Activated CD4-positive, CD25-positive, alpha-beta regulatory T cell treated with anti-CD3 and anti-CD28 coated beads, Interleukin-2, amount 50 U/mL, for 16 hours (primary cell): ENCODE data around the gene EPHB2.

Experiments
- DNase-seq: peaks from one replicate; pipeline ENCODE4 v3.0.0-alpha.2; 2020; ENCODE audit warnings: low read depth, low spot score

Gene EPHB2

DNA sequence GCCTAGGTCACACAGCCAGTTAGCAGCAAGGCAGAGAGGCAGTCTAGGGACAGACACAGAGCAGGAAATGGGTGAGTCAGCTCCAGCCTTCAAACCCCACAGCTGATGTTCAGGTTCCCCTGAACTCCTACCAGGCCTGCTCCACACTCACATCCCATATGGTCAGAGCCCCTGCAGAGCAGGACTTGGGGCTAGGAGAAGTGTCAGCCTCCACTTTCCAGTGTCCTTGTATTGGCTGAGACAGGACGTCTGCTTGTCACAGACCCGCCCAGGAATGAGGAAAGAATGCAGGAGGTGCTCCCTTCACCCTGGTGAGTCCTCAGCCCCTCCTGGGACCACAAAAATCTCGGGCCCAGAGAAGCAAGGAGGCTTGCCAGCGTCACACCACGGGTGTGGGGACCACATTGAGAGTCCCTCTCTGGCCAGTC is 169.5 kb downstream of the EPHB2 start:
- DNase-seq, result no peak

DNA sequence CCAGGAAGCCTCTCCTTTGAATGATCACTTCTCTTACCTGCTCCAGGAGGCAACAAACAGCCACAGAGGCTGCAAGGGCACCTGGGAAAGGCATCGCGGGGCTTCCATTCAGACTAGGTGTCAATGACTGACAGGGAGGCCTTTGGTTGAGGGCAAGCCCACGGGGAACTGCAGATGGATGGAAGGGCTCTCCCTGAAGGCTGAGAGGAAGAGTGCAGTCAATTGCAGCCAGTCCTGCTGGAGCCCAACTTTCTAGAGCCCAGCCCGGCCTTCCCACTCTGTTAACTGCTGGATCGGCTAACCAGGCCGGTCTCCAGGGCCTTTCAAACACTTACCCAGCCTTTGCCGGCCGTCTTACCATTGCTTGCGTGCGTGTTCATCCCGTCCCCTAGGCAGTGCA is 172.8 kb downstream of the EPHB2 start:
- DNase-seq, result no peak

DNA sequence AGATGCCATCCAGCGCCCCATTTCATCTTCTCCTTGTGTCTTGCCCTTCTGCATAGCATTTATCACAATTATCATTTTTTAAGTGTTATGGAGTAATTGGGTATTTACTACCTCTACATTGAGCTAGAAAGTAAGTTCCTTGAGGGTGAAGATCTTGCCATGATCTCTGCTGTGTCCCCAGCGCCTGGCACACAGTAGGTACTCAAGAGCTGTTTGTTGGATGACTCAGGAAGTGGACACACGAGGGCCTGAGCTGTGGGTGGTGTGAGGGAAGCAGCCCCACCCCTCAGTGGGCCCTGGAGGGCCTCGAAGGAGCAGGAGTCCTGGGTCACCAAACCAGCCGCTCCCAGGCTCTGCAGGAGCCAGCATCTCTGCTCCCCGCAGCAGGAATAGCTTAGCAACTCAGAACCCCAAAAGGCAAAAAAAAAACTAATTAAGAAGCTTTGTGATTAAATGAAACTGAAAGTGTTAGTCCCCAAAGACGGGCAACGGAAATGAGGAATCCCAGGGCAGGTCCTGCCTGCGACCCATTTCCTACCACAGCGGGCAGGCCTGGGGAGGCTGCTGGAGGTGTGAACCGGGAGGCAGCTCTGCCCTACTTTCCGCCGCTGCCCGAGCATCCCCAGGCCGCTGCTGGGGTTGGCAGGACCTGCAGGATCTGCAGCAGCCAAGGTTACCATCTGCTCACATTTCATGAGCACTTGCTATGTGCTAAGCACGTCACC is 174.3 kb downstream of the EPHB2 start:
- DNase-seq, result no peak

DNA sequence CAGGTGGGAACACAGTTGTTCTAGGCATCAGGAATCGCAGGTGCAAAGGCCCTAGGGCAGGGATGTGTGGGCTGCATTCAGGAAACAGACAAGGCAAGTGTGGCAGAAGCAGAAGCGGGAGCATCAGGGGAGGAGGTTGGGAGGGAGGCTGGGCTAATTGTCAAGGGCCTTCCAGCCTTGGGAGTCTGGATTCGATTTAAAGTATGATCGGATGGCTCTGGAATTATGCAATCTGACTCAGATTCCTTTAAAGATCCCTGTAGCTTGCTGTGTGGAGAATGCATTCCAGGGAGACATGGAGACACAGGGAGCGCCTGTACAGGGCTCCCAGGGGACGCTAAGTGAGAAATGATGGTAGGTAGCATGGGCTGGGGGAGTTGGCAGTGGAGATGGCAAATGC is 175.6 kb downstream of the EPHB2 start:
- no peak for DNase-seq

DNA sequence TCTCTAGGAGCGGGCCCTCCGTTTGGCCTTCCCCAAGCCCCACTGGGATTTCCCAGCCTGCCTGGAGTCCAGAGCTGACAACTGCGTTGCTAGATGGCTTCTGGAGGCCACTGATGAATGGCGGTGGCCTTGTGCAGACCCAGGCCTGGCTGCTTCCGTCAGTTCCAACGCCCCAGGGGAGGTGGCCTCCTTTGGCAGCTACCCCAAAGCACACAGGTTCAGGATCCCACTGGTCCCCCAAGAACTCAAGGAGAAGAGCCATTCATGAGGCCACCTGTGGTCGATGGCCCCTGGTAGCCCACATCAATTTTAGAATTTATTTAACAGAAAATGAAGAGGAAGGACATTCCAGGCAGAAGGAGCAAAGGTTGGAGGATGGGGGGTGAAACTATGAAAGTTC is 176.9 kb downstream of the EPHB2 start:
- no peak for DNase-seq

DNA sequence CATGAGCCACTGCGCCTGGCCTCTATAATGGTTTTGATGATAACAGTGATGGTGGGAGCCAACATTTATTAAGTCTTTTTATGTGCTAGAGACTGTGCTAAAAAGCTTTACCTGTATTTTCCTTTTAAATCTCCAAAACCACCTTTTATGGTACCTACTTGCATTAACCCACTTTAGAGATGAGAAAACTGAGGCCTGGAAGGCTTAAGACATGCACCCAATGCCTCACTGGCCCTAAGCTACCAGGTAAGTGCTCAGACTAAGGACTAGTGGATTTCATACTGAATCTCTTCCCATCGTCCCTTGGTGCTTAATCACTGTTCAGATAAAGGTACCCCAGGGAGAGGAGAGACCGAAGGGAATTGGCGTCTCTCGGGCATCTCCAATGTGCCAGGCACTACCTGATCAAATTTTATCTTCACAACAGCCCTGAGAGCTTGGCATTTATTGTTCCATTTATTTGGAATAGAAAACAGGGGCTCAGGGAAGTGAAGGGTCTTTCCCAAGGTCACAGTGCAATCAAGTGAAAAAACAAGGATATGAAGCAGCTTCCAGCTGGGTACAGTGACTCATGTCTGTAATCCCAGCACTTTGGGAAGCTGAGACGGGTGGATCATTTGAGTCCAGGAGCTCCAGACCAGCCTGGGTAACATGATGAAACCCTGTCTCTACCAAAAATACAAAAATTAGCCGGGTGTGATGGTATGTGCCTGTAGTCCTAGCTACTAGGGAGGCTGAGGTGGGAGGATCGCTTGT is 177.9 kb downstream of the EPHB2 start:
- DNase-seq, result no peak

DNA sequence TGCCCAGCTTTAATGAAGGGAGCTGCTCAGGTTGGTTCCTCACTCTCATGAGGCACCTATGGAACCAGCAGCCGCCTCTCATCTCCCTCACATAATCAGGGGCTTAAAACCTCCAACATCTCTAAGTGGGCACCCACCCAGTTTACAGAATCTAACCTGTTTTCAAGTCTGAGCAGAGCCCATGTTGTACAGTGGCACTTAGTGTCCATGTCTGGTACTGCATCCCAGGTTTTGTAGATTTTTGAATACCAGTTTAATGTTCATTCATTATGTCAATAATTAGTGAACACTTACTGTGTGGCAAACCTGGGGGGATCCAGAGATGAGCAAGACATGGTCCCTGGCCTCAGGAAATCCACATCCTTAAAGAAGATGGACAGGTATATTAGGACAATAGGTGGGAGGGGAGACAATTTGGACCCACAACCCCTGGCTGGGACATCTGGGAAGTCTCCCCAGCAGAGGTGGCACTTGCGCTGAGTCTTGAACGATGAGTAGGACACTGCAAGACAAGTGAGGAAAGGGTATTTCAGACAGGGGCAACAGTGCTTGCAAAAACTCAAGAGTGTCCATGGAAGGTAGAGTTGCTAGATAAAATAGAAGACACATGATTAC is 178.7 kb downstream of the EPHB2 start:
- no peak for DNase-seq

DNA sequence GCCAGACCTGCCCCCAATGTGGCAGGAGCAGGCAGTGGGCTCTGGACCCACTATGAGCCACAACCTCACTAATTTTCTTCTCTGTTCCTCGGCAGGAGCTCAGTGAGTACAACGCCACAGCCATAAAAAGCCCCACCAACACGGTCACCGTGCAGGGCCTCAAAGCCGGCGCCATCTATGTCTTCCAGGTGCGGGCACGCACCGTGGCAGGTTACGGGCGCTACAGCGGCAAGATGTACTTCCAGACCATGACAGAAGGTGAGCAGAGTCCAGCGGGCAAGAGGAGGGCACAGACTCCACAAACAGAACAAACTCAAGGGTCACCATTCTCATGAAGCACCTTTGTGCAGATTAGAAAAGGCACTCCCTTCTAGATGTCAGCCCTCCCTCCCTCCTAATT is 182.2 kb downstream of the EPHB2 start:
- no peak for DNase-seq

DNA sequence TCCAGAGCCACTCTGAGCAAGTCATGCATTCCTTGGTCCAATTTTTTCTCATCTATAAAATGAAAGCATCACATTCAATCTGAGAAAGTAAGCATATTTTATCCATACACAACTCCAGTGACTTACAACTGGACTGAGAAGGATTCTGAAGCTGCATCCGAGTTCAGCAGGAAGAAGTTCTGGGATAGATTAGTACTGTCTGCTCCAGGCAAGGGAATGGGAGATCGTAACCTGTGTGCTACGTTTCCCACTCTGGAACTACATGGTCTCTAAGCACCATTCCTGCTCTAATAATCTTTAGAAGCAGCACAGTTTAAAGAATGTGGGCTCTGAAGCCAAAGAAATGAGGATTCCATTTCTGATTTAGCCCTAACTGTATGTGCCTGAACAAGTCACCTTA is 182.7 kb downstream of the EPHB2 start:
- DNase-seq, result no peak

DNA sequence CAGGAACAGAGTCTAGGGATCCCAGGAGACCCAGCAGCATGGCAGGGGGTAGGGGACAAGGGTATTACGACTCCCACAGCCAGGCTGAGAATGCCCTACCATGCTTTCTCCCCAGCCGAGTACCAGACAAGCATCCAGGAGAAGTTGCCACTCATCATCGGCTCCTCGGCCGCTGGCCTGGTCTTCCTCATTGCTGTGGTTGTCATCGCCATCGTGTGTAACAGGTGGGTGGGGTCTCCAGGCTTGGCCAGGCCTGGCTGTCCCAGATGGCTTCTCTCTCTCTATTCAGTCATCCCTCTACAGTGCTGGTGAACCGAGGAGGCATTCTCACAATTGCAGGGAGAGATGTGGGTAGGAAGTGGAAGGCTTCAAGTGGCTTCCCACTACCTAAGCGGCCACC is 184.7 kb downstream of the EPHB2 start:
- no peak for DNase-seq

DNA sequence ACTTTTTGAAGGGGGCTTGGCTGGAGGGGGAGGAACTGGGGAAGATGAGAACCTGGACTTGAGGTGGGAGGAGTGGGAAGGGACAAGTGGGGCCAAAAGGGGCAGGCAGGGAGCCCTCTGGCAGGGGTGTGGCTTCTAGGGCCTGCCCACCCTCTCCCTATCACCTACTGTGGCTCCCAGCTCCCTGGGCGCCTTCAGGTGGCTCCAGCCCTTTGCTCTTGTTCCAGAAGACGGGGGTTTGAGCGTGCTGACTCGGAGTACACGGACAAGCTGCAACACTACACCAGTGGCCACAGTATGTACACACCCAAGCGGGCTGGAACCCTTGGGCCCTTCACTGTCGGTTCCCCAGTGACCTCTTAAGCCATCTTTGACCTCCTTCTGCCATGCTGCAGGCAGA is 185.5 kb downstream of the EPHB2 start:
- DNase-seq, result no peak

DNA sequence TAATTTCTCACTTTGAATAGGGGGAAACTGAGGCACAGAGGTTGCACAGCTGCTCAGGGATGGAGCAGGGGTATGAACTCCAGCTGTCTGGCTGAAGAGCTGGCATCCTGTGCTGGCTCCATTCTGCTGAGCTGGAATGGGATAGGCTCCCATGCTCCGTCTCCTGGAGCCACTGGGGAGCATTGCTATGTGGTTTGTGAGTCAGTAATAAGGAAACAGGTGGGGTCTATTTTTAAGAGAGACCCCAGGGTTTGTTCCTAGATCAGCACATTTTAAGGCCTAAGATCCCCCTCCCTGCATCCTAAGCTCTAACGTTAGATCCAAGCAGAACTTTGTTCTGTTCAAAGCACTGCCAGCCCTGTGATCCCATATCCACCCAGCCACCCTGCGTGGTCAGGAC is 189.8 kb downstream of the EPHB2 start:
- no peak for DNase-seq

DNA sequence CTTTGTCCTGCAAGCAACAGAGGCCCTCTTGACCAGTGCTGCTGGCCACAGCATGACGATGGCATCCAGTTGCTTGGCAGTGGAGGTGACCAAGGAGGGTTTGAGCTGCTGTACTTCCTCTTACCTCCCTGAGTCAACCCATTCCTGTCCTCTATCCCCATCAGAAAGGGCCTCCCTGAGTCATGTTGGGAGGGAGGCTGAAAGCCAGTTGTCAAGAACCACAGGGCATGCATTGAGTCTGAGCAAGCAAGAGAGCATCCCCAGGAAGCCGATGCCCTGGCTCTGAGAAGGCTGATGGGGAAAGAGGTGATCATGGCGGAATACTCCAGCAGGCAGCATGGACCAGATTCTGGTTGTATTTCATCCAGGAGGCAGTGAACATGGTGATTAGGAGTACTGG is 192.5 kb downstream of the EPHB2 start:
- DNase-seq, result no peak

DNA sequence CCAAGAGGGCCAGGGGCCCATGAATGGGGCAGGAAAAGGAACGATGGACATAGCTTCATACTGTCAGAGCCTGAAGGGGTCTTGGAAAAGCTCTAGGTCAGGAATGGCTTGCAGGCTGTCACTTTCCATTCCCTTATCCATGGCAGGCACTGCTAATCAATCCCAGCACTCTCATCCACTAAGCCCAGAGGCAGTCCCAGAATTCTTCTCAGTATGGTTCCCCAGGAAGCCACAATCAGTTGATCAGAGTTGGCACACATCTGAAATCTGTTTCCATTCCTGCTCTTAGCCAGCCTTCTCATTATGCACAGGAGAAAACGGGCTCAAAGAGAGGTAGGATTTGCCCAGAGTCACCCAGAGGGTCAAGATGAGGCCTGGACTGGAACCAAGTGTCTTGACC is 196.3 kb downstream of the EPHB2 start:
- no peak for DNase-seq

DNA sequence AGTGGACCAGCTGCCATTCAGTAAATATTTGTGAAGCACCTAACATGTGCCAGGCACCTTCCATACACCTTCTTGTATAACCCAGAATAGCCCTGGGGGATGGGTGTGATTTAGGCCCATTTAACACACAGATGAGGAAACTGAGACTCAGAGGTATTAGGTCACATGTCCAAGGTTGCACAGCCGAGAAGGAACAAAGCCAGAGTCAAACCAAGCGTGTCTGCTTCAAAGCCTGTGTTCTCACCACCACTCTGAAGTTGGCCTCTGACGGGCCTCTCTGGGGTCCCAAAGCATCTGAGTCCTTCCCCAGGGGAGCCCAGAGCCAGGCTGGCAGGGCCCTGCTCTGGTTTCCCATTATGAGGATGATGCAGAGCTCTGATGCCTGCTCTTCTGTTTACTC is 196.9 kb downstream of the EPHB2 start:
- no peak for DNase-seq

DNA sequence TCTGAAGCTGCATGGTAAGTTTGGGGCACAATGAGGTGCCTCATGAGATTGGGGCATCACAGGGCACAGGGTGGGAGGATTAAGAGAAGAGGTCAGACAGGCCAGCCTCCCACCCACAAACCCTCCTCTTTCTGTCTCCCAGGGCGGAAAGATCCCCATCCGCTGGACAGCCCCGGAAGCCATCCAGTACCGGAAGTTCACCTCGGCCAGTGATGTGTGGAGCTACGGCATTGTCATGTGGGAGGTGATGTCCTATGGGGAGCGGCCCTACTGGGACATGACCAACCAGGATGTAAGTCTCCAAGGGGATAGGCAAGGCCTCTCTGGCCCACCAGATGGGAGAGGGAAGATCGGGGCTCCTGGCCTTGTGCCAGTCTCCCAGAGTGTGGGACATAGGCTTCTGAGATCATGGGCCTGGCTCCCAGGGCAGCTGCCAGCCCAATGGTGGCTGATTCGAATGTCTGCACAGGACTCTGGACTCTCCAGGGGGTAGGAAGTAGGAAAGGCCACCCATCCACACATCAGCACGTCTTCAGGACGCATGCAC is 198.3 kb downstream of the EPHB2 start:
- no peak for DNase-seq

DNA sequence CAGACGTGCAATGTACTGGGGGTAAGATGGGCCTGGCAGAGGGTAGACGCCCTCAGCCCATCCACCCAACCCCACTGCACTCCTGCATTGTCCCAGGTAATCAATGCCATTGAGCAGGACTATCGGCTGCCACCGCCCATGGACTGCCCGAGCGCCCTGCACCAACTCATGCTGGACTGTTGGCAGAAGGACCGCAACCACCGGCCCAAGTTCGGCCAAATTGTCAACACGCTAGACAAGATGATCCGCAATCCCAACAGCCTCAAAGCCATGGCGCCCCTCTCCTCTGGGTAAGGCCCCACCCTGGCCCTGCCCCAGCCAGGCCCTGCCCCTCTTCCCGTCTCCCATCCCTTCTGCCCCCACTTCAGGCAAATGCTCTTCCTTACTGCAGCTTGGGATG is 199.6 kb downstream of the EPHB2 start:
- DNase-seq, result no peak

DNA sequence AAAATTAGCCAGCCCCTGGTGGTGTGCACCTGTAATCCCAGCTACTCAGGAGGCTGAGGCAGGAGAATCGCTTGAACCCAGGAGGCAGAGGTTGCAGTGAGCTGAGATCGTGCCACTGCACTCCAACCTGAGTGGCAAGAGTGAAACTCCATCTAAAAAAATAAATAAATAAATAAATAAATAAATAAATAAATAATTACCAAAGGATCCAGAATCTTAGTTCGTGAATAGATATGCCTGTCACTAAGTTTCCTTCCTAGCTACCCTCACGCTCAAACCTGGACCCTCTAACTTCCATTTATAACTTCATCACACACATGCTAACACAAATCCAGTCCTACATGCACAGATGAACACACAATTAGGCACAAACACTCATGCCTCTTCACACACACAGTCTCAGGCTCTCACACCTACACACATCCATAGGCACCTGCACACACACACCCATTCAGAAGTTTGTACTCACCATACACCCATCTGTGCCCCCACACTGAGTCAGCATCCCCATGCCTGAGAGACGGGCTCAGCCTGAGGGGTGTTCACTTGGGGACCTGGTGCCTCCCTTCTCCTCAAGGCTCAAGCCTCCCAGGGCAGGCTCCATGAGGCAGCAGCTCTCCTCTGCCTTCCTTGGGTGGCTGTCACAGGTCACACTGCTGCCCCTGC is 200.5 kb downstream of the EPHB2 start:
- no peak for DNase-seq

DNA sequence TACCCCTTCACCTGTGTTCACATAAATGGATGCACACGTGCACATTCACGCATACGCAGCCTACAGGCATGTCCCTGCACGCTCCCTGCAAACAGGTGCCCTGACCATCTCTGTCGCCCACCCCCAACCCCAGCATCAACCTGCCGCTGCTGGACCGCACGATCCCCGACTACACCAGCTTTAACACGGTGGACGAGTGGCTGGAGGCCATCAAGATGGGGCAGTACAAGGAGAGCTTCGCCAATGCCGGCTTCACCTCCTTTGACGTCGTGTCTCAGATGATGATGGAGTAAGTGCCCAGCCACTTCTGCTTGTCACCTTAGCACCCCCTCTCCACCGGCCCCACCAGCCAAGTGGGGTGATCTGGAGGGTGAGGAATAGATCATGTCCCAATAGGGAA is 201.7 kb downstream of the EPHB2 start:
- DNase-seq, result no peak

DNA sequence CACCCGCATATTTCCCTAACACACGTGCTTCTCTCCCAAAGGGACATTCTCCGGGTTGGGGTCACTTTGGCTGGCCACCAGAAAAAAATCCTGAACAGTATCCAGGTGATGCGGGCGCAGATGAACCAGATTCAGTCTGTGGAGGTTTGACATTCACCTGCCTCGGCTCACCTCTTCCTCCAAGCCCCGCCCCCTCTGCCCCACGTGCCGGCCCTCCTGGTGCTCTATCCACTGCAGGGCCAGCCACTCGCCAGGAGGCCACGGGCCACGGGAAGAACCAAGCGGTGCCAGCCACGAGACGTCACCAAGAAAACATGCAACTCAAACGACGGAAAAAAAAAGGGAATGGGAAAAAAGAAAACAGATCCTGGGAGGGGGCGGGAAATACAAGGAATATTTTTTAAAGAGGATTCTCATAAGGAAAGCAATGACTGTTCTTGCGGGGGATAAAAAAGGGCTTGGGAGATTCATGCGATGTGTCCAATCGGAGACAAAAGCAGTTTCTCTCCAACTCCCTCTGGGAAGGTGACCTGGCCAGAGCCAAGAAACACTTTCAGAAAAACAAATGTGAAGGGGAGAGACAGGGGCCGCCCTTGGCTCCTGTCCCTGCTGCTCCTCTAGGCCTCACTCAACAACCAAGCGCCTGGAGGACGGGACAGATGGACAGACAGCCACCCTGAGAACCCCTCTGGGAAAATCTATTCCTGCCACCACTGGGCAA is 202.9 kb downstream of the EPHB2 start:
- DNase-seq, result no peak

DNA sequence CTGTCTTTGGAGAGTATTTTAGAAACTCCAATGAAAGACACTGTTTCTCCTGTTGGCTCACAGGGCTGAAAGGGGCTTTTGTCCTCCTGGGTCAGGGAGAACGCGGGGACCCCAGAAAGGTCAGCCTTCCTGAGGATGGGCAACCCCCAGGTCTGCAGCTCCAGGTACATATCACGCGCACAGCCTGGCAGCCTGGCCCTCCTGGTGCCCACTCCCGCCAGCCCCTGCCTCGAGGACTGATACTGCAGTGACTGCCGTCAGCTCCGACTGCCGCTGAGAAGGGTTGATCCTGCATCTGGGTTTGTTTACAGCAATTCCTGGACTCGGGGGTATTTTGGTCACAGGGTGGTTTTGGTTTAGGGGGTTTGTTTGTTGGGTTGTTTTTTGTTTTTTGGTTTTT is 203.5 kb downstream of the EPHB2 start:
- DNase-seq, result no peak
